Esophagus muscularis mucosa (tissue), 4 donors: Measurements from ENCODE around the gene ZNF841. TPM values are rescaled to one million over a fixed set of nuclear protein-coding genes. Genes with fewer than 3 reads are reported as not detected.

Experiments
- DNase-seq: peaks from one replicate; pipeline ENCODE4 v3.0.0-alpha.2; 2017; ENCODE audit errors: extremely low spot score
- H3K27ac ChIP-seq, 4 donors: fragments of 200-600 bp; sonication (generic); replicated peaks in 1 of 4; 1 replicate in 3 of 4; 2 replicates in 1 of 4; pipeline ENCODE4 v1.5.1; 2016 to 2019; ENCODE audit warnings: mild to moderate bottlenecking in 1 of 4
- H3K27me3 ChIP-seq, 4 donors: fragments of 200-600 bp; sonication (generic); one replicate each; pipeline versions ENCODE4 v1.5.1 to v1.6.0; 2016 to 2019
- H3K36me3 ChIP-seq, 4 donors: fragments of 200-600 bp; sonication (generic); one replicate each; pipeline ENCODE4 v1.5.1; 2016 to 2019
- H3K4me1 ChIP-seq, 4 donors: fragments of 200-600 bp; sonication (generic); one replicate each; pipeline ENCODE4 v1.5.1; 2016 to 2019
- H3K4me3 ChIP-seq, 4 donors: fragments of 200-600 bp; sonication (generic); 1 replicate in 2 of 4; 2 replicates in 2 of 4; pipeline ENCODE4 v1.5.1; 2016 to 2019; ENCODE audit warnings: mild to moderate bottlenecking in 4 of 4, moderate library complexity in 1 of 4
- H3K9me3 ChIP-seq, 4 donors: fragments of 200-600 bp; sonication (generic); 1 replicate in 3 of 4; 2 replicates in 1 of 4; pipeline ENCODE4 v1.5.1; 2016 to 2019
- EP300 ChIP-seq: sonication (generic); formaldehyde crosslinking; IDR thresholded peaks from one replicate; pipeline ENCODE4 v1.6.1; 2017; ENCODE audit warnings: antibody characterized with exemption
- POLR2A ChIP-seq: fragments of 450-650 bp; IDR thresholded peaks from one replicate; pipeline ENCODE4 v1.6.1; 2017; ENCODE audit warnings: antibody characterized with exemption, moderate library complexity, mild to moderate bottlenecking, low read depth
- POLR2AphosphoS5 ChIP-seq, 2 donors: sonication (generic); formaldehyde crosslinking; IDR thresholded peaks; one replicate each; pipeline ENCODE4 v1.6.1; 2017; ENCODE audit warnings: antibody characterized with exemption in 2 of 2
- WGBS: methylation state at CpG from one replicate; pipeline ENCODE4 v1.1.5; 2018; 5-methylcytosine and 5-hydroxymethylcytosine counted together
- intact Hi-C: fragments of 100-400 bp; cut with DNase I; formaldehyde crosslinking; loops from one replicate; pipeline ENCODE4 v1.15.1; 2023
- total RNA-seq, 4 donors: library from RNA; depleted of rRNA; stranded (reverse); fragments of >200 nt; gene quantifications; one replicate each; pipeline versions ENCODE4 v1.1.0 to v1.2.1, GENCODE V29; 2016
- TF ChIP-seq, protein P1 (sequence below), 3 experiments: fragments of 200-600 bp in 2 of 3; fragments of 450-650 bp in 1 of 3; sonication (generic) in 2 of 3; IDR thresholded peaks; one replicate each; pipeline ENCODE4 v1.5.1; 2017 to 2019; ENCODE audit warnings: antibody characterized with exemption in 3 of 3, mild to moderate bottlenecking in 2 of 3, moderate library complexity in 1 of 3

ZNF841 gene
- total RNA-seq, 4 donors from 2014 or later: 11.3 to 13.7 (median 12.5) TPM

- intact Hi-C loops: loop anchor here (5.0 kb wide), 1 partner anchor 42 kb away; the partner anchor contains the start of gene ZNF615
- Histone ChIP-seq H3K4me3 (peak within 1 kb of the TSS; percentile 63 to 86 (median 70)), H3K36me3 (peaks cover 18 to 29% (median 25%) of the 10 kb centered on the region in 4 donors), H3K27ac (peak within 1 kb of the TSS; percentile 91 to 95 (median 94)), H3K27me3 (no peaks in the 10 kb centered on the region), H3K9me3 (peaks cover 0 to 15% (median 8%) of the 10 kb centered on the region in 4 donors), H3K4me1 (peaks cover 3 to 23% (median 19%) of the 10 kb centered on the region in 4 donors)
- TF ChIP-seq EP300: no peak
- TF ChIP-seq, protein P1, sequence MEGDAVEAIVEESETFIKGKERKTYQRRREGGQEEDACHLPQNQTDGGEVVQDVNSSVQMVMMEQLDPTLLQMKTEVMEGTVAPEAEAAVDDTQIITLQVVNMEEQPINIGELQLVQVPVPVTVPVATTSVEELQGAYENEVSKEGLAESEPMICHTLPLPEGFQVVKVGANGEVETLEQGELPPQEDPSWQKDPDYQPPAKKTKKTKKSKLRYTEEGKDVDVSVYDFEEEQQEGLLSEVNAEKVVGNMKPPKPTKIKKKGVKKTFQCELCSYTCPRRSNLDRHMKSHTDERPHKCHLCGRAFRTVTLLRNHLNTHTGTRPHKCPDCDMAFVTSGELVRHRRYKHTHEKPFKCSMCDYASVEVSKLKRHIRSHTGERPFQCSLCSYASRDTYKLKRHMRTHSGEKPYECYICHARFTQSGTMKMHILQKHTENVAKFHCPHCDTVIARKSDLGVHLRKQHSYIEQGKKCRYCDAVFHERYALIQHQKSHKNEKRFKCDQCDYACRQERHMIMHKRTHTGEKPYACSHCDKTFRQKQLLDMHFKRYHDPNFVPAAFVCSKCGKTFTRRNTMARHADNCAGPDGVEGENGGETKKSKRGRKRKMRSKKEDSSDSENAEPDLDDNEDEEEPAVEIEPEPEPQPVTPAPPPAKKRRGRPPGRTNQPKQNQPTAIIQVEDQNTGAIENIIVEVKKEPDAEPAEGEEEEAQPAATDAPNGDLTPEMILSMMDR (IDR thresholded peaks at IDR 0.05): peak in 1 of 3 experiments; percentile 7
- peak; percentile 80 to 91 for TF ChIP-seq POLR2AphosphoS5 (IDR thresholded peaks at IDR 0.05)
- peak; percentile 28 for TF ChIP-seq POLR2A
- WGBS: under 1% methylated on average over 57 of the region's 60 CpGs
- peak; percentile 98 for DNase-seq
Observed at GRCh38 chr19:52048555-52049501, 46.7 kb downstream of the ZNF841 start, which contains the start of gene ZNF432. TSS of gene ZNF432 (minus strand) at chr19:52048838. CDS start at chr19:52046868, 1,970 bp downstream.

GRCh38 chr19:52039169-52039568 lies 56.4 kb downstream of the ZNF841 start:
- no peak for TF ChIP-seq POLR2A
- TF ChIP-seq EP300: no peak
- TF ChIP-seq, protein P1 (IDR thresholded peaks at IDR 0.05): no peak
- no peak for TF ChIP-seq POLR2AphosphoS5 (IDR thresholded peaks at IDR 0.05)
- Histone ChIP-seq H3K27me3 (no peaks in the 10 kb centered on the region), H3K9me3 (peaks cover 10 to 73% (median 56%) of the 10 kb centered on the region in 4 donors), H3K27ac (no peak overlapping the region), H3K36me3 (peaks cover 73 to 93% (median 88%) of the 10 kb centered on the region in 4 donors), H3K4me3 (no peak overlapping the region), H3K4me1 (no peaks in the 10 kb centered on the region)
- DNase-seq: no peak
- WGBS: 98% methylated on average over 4 of the region's 4 CpGs
- intact Hi-C loops: no loop called here

- H3K4me3 ChIP-seq: no peak overlapping the region
- H3K27me3 ChIP-seq: no peaks in the 10 kb centered on the region
- no peak overlapping the region for H3K27ac ChIP-seq
- peaks cover 24 to 87% (median 79%) of the 10 kb centered on the region in 4 donors for H3K9me3 ChIP-seq
- H3K36me3 ChIP-seq: peaks cover 54 to 65% (median 59%) of the 10 kb centered on the region in 4 donors
- intact Hi-C loops: no loop called here
- H3K4me1 ChIP-seq: peaks cover 0 to under 1% (median 0%) of the 10 kb centered on the region in 4 donors
- DNase-seq: no peak
- TF ChIP-seq, protein P1 (IDR thresholded peaks at IDR 0.05): no peak
- TF ChIP-seq POLR2AphosphoS5 (IDR thresholded peaks at IDR 0.05) (no peak), EP300 (no peak), POLR2A (no peak)
- 97% methylated on average over 12 of the region's 12 CpGs for WGBS
Observed at GRCh38 chr19:52034051-52034728, 61.4 kb downstream of the ZNF841 start.

GRCh38 chr19:52028780-52029123 lies 66.8 kb downstream of the ZNF841 start:
- intact Hi-C loops: no loop called here
- peaks cover 22 to 34% (median 28%) of the 10 kb centered on the region in 4 donors for H3K36me3 ChIP-seq
- peaks cover 8 to 23% (median 20%) of the 10 kb centered on the region in 4 donors for H3K4me1 ChIP-seq
- TF ChIP-seq, protein P1 (IDR thresholded peaks at IDR 0.05): no peak
- no peak for TF ChIP-seq EP300
- TF ChIP-seq POLR2A: no peak
- TF ChIP-seq POLR2AphosphoS5 (IDR thresholded peaks at IDR 0.05): no peak
- WGBS: 20% methylated on average over 5 of the region's 5 CpGs
- H3K27ac ChIP-seq: peak overlapping the region; percentile 89 to 95 (median 92)
- H3K27me3 ChIP-seq: no peaks in the 10 kb centered on the region
- H3K9me3 ChIP-seq: peaks cover 10 to 38% (median 31%) of the 10 kb centered on the region in 4 donors
- no peak for DNase-seq
- peak overlapping the region; percentile 76 to 87 (median 78) for H3K4me3 ChIP-seq
